Head of caudate nucleus (tissue), 42 donors: Measurements from ENCODE around the gene SNIP1.
"Not testable (repeated sequence)": the region's sequence is repeated elsewhere in the genome, so short reads cannot be mapped to it uniquely, and the experiment has no call there.

Experiments
- DNase-seq, 42 donors: peaks; one replicate each; pipeline versions ENCODE4 v3.0.0 to v3.0.0-alpha.2; 2020 to 2021; ENCODE audit warnings: mixed read lengths in 7 of 42
- intact Hi-C: fragments of 100-400 bp; cut with DNase I; formaldehyde crosslinking; loops from one replicate; pipeline ENCODE4 v1.15.0; 2022

Gene SNIP1

DNA sequence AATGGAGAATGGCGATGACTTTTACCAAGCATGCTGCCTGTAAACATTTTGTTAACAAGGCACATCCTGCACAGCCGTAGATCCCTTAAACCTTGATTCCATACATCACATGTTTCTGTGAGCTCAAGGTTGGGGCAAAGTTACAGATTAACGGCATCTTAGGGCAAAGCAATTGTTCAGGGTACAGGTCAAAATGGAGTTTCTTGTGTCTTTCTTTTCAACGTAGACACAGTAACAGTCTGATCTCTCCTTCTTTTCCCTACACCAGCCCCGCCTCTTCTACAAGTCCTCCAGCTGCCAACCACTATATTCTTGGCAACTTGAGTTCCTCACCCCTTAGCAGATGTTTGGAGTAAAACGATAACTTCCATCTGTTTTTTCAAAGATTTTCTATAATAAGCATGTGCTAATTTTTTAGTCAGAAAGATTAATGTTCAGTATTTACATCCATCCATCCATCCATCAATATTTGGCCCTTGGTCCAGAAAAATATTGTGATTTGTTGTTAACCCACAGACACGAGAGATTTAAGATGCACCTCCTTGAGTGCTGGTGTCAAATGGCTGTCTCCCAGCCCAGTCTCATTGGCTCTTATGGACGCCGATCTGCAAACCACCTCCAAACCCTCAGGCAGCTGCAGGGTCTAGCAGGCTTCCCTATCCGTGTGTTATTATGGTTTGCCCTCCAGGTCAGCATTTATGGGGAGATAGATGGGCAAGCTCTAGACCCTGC is 6.5 kb upstream of the SNIP1 start:
- DNase-seq, result no peak
- intact Hi-C loops, result no loop called here

DNA sequence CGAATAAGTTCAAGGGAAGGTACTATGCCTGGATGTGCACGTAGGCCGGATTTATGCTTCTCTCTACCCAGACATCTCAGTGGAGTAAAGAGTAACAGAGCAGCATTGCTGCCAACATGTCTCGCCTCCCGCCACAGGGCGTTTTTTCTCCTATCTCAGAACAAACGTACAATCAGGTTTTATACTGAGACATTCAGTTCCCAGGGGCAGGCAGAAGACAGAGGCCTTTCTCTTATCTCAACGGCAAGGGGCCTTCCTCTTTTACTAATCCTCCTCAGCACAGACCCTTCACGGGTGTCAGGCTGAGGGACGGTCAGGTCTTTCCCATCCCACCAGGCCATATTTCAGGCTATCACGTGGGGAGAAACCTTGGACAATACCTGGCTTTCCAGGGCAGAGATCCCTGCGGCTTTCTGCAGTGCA is 5.9 kb upstream of the SNIP1 start:
- DNase-seq, result not testable (repeated sequence)
- intact Hi-C loops, result loop anchor here (5.0 kb wide), 1 partner anchor 37 kb away; the partner anchor contains the start of gene GNL2

DNA sequence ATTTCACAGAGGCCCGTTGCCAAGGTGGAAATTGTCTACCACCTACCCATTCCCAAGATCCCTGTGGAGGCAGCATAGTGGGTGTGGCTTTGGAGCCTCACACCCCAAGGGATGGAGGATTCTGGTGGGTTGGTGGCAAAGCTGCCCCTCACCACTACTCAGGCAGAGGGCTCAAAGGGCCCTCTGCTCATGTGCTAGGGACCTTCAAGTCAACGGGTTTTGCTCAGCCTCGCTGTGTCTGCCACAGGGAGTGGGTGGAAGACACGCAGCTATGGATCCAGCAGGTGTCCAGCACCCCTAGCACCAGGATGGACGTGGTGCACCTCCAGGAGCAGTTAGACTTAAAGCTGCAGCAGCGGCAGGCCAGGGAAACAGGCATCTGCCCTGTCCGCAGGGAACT is 5.0 kb upstream of the SNIP1 start:
- intact Hi-C loops, result loop anchor here (5.0 kb wide), 1 partner anchor 38 kb away; the partner anchor contains the start of gene GNL2
- DNase-seq, result no peak

DNA sequence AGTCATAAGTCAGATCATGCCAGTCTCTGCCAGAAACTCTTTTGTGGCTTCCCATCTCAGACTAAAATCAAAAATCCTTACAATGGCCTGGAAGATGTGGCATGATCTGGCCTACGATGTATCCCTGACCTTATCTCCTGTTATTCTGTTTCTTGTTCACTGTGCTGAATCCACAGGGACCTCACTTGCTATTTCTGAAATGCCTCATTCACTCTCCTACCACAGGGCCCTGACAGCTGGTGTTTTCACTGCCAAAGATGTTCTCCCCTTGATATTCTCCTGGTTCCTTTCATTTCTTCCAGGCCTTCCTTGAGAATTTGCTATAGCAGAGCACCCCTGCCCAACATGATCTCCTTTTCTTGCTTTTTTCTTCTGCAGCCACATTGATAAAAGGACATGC is 4.3 kb upstream of the SNIP1 start:
- DNase-seq, result no peak
- intact Hi-C loops, result loop anchor here (5.0 kb wide), 1 partner anchor 39 kb away; the partner anchor contains the start of gene GNL2

DNA sequence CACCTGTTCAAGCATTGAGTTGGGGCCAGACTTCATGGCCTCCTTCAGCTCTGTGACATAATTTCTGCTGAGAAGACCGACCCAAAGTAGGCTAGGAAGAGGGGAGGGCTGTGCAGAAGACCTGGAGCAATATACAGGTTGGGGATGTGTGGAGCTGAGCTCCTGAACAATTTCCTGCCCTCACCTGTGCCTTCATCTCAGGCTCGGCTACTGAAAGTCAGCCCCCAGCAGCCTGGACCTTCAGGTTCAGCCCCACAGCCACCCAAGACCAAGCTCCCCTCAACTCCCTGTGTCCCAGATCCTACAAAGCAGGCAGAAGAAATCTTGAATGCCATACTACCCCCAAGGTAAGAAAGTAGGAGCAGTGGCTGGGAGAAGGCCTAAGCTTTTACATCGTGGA is 3.3 kb upstream of the SNIP1 start:
- intact Hi-C loops, result loop anchor here (2.0 to 5.0 kb wide), 2 partner anchors 40 to 43 kb away; partner anchors contain the start of genes GNL2 and MEAF6
- no peak for DNase-seq

DNA sequence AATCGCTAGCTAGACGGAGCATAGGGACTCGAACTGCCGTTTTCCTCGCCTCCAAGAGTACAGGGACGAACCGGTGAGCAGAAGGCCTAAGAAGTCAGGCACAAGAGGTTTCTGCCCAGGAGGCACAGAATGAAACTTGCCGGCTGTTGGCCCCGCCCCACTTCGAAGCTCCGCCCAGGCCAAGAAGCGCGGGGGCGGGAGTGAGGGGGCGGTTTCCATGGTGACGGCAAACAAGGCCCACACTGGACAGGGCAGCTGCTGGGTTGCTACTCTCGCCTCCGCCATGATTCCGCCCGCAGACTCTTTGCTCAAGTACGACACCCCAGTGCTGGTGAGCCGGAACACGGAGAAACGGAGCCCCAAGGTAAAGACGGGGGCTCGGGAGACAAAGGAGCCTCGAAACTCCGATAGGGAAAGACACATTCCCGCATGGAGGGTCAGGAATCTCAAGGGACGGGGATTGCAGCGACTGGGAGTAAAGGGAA is 2.7 kb upstream of the SNIP1 start, which contains the start of gene DNALI1:
DNALI1 (plus strand) TSS at position 229 of the 485 bp plus-strand sequence; CDS start at position 284, 55 bp downstream.
- intact Hi-C loops, result loop anchor here (2.0 to 5.0 kb wide), 2 partner anchors 41 to 42 kb away; partner anchors contain the start of genes GNL2 and MEAF6
- DNase-seq, result peak; percentile 74 to 94 (median 87)

DNA sequence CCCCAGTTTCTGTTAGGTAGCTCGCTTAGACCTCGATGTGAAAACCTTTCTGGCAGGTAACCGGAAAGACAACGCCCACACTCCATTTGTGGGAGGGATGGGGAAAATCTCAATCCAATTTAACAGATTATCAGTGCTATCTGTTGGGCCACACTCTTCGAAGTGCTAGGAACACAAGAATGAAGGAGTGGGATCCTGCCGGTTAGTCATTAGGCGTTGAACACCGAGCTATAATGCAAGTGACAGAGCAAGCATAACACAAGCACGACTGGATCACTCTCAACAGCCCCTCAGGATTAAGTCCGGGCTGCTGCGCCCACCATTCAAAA is 531 bp downstream of the SNIP1 start:
- no peak for DNase-seq
- intact Hi-C loops, result no loop called here

DNA sequence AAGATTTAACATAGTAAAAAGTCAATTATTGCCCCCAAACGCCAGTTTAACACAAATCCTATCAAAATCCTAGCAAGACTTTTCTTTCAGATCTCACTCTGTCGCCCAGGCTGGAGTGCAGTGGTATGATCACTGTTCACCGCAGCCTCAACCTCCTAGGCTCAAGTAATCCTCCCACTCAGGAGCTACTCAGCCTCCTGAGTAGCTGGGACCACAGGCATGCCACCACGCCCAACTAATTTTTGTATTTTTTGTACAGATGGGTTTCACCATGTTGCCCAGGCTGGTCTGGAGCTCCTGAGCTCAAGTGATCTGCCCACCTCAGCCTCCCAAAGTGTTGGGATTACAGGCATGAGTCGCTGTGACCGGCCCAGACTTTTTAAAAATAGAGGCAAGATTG is 4.8 kb downstream of the SNIP1 start:
- intact Hi-C loops, result no loop called here
- no peak for DNase-seq

DNA sequence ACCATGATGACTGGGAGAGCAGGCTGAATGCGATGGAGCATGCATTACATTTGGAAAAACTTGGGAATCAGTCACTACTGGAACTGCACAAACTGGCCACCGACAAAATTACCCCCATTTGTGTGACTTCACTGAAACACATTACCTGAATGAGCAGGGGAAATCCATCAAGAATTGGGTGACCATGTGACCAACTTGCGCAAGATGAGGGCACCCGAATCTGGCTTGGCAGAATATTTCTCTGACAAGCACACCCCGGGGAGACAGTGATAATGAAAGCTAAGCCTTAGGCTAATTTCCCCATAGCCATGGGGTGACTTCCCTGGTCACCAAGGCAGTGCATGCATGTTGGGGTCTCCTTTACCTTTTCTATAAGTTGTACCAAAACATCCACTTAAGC is 9.1 kb downstream of the SNIP1 start:
- intact Hi-C loops, result no loop called here
- DNase-seq, result no peak

DNA sequence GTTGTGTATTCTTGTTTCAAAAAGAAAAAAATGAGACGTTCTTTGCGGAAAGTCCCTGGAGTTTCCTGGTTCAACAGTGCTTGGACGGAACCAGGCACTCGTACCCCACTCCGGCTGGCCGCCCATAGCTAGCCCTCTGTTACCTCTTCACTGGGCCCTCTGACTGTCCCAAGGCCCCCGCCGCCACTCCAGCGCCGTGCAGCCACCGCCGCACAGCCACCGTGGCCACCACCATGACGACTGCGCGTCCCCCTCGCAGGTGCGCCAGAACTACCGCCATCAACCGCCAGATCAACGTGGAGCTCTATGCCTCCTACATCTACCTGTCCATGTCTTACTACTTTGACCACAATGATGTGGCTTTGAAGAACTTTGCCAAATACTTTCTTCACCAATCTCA is 9.6 kb downstream of the SNIP1 start:
- intact Hi-C loops, result no loop called here
- DNase-seq, result no peak

DNA sequence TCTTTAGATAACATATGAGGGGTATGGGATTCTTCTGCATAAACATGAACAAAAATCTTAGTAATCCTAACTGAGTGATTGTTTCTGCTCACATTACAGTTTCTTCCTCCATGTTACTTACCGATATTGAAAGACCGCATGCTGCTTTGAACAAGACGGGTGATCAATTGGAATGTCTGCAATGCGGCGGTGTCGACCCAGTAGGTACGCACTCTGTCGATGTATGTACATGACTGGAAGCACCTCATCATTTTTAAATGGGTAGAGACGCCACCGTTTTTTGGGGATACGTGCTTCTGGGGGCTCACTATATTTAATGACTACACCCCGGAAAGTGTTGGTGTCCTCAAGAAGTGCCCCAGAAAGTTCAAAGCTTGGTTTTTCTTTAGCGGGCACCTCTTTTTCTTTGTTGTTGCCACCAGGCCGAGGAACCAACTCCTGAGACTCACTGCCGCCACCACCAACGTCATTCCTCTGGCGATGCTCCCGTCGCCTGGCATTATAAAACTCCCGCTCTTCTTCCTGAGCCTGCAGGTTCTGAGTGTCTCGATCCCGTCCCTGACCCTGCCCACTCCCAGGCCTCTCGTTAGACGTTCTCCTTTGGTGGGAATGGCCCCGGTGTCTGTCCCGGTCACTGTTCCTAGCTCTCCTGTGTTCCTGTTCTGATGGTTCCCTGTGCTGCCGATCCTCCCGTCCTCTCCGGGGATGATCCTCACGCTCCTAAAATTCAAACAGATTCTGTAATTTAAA is 13.9 kb downstream of the SNIP1 start:
- intact Hi-C loops, result no loop called here
- no peak for DNase-seq

DNA sequence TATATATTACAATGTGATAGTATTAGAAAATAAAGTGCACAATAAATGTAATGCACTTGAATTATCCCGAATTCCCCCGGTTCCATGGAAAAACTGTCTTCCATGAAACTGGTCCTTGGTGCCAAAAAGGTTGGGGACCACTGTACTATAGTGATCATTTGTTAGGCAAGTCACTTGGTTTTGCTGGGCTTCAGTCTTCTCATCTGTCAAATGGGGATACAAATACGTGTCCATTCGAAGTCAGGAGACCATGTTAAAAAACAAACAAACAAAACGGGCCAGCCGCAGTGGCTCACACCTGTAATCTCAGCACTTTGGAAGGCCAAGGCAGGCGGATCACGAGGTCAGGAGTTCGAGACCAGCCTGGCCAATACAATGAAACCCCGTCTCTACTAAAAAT is 14.9 kb downstream of the SNIP1 start:
- not testable (repeated sequence) for DNase-seq

DNA sequence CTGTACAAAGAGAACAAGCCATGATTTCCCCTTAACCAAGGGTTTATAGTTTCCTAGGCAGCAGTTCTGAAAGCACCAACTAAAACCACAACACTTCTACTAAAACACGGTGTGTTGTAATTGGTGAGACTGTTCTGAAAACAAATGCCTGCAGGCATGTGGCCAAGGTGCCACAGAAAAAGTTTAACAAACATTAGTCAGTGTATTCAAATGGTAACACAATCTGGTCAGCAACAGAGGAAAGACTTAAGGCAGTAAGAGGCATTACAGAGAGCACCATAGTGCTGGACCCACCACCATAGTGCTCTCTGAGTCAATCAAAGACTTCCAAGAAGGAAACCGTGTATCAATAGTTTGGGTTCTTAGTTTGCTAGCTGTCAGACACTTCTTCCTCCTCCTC is 16.7 kb downstream of the SNIP1 start:
- DNase-seq, result no peak
- intact Hi-C loops, result no loop called here

More for the DNA sequence above, 14.9 kb downstream of the SNIP1 start:
- intact Hi-C loops, result not testable (repeated sequence)

DNA sequence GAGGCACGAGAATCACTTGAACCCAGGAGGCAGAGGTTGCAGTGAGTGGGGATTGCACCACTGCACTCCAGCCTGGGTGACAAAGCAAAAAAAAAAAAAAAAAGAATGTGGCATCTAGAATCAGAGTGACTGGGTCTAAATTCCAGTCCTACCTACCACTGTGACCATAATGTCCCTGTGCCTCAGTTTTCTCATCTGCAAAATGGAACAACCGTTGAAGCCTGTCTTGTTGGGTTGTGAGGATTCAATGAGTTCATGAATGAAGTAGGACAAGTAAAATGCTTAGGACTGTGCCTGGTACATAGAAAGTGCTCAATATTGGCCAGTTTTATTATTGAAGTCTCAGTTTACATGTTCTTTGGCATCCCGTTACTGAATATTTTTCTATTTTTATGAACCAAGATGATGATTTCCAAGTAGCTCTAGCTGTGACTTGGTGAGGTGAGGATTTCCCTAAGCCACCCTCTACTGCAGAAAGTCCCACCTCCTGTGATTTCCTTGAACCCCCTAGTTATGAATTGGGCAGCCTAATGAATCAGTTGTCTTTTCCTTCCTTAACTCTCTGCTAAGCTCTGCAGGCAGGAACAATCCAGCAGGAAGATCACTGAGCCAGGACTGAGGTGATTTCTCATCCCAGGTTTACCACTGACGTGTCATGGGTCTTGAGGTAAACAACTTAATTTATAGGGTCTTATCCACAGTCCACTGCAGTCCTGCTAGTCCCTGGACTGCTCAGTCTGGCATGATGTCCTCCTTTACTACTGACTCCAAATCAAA is 20.6 kb downstream of the SNIP1 start:
- intact Hi-C loops, result no loop called here
- no peak for DNase-seq

DNA sequence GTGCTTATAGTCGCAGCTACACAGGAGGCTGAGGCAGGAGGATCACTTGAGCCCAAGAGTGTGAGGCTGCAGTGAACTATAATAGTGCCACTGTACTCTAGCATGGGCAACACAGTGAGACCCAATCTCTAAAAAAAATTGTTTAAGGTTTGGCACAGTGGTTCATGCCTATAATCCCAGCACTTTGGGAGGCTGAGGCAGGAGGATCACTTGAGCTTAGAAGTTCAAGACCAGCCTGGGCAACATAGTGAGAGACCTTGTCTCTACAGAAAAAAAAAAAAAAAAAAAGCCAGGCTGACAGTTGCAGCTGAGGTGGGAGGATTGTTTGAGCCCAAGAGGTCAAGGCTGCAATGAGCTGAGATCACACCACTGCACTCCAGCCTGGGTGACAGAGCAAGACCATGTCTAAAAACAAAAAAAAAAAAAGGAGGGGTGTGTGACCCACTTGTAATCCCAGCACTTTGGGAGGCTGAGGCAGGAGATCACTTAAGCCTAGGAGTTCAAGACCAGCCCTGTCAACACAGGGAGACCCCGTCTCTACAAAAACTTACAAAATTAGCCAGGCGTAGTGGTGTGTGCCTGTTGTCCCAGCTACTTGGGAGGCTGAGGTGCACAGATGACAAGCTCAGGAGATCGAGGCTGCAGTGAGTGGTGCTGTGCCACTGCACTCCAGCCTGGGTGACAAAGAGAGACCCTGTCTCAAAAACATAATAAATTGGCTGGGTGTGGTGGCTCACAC is 21.5 kb downstream of the SNIP1 start:
- intact Hi-C loops, DNase-seq: not testable (repeated sequence)

DNA sequence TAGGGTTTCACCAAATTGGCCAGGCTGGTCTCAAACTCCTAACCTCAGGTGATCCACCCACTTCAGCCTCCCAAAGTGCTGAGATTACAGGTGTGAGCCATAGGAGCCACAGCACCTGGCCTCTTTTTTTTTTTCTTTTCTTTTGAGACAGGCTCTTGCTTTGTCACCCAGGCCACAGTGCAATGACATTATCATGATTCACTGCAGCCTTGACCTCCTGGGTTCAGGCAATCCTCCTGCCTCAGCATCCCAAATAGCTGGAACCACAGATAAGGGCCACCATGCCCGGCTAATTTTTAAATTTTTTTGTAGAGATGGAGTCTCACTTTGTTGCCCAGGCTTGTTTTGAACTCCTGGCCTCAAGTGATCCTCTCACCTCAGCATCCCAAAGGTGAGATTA is 24.2 kb downstream of the SNIP1 start:
- DNase-seq, intact Hi-C loops: not testable (repeated sequence)

DNA sequence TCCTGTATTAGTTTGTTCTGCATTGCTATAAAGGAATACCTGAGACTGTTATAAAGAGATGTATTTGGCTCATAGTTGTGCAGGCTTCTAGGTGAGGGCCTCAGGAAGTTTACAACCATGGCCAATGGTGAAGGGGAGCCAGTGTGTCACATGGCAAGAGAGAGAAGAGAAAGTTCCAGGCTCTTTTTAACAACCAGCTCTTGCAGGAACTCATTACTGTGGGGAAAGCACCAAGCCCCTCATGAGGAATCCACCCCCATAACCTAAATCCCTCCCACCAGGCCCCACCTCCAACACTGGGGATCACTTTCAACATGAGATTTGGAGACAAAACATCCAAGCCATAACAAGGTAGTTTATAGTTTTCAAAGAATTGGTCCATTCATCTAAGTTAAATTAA is 34.5 kb downstream of the SNIP1 start:
- DNase-seq, result peak in 1 of 42 donors; percentile 0
- intact Hi-C loops, result loop anchor here (5.0 kb wide), 1 partner anchor 78 kb away; the partner anchor contains the start of gene GNL2

DNA sequence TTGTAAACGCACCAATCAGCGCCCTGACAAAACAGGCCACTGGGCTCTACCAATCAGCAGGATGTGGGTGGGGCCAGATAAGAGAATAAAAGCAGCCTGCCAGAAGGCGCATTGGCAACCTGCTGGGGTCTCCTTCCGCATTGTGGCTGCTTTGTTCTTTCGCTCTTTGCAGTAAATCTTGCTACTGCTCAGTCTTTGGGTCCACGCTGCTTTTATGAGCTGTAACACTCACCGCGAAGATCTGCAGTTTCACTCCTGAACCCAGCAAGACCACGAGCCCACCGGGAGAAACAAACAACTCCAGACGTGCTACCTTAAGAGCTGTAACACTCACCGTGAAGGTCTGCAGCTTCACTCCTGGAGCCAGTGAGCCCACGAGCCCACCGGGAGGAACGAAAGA is 35.2 kb downstream of the SNIP1 start:
- DNase-seq, result peak in 1 of 42 donors; percentile 1
- intact Hi-C loops, result loop anchor here (5.0 kb wide), 1 partner anchor 78 kb away; the partner anchor contains the start of gene GNL2
